SK-N-SH treated with all-trans-retinoic acid at 6 μM for 48 hours (cell line): Measurements from ENCODE around the gene DIP2B.

Source experiments
- BACH2 ChIP-seq: fragments of 250-450 bp; sonication (Bioruptor Pico); IDR thresholded peaks from 2 replicates; pipeline ENCODE4 v1.9.0; 2021; ENCODE audit warnings: mild to moderate bottlenecking, borderline replicate concordance
- CREB5 ChIP-seq: fragments of 250-450 bp; sonication (Bioruptor Pico); IDR thresholded peaks from 2 replicates; pipeline ENCODE4 v1.5.1; 2020; ENCODE audit warnings: low read depth, mild to moderate bottlenecking, moderate library complexity
- ISL1 ChIP-seq: fragments of 250-450 bp; sonication (Bioruptor Pico); IDR thresholded peaks from 2 replicates; pipeline ENCODE4 v2.1.2; 2022; ENCODE audit warnings: mild to moderate bottlenecking, moderate library complexity
- PATZ1 ChIP-seq: fragments of 250-450 bp; sonication (Bioruptor Pico); IDR thresholded peaks from 2 replicates; pipeline ENCODE4 v1.8.0; 2020; ENCODE audit warnings: mild to moderate bottlenecking, moderate library complexity, borderline replicate concordance
- RARB ChIP-seq: fragments of 250-450 bp; sonication (Bioruptor Pico); IDR thresholded peaks from 2 replicates; pipeline ENCODE4 v1.8.0; 2021; ENCODE audit warnings: mild to moderate bottlenecking, moderate library complexity
- SNAI2 ChIP-seq: fragments of 250-450 bp; sonication (Bioruptor Pico); IDR thresholded peaks from 2 replicates; pipeline ENCODE4 v1.5.0; 2020; ENCODE audit warnings: mild to moderate bottlenecking, moderate library complexity
- TOX ChIP-seq: fragments of 250-450 bp; sonication (Bioruptor Pico); IDR thresholded peaks from 2 replicates; pipeline ENCODE4 v1.8.0; 2021; ENCODE audit warnings: mild to moderate bottlenecking, moderate library complexity, borderline replicate concordance
- ZFP30 ChIP-seq: fragments of 450-650 bp; formaldehyde crosslinking; IDR thresholded peaks from 2 replicates; pipeline ENCODE4 v1.5.0; 2022; ENCODE audit warnings: mild to moderate bottlenecking, moderate library complexity
- ZNF565 ChIP-seq: fragments of 450-650 bp; formaldehyde crosslinking; conservative IDR thresholded peaks from 2 replicates; pipeline ENCODE4 v1.5.0; 2020; ENCODE audit warnings: low read depth, mild to moderate bottlenecking, moderate library complexity

GRCh38 chr12:50751948-50752721 is 247.3 kb downstream of the DIP2B start:
- no peak for TF ChIP-seq BACH2 (CRISPR knock-in tag)
- no peak for TF ChIP-seq RARB (CRISPR knock-in tag)
- no peak for TF ChIP-seq PATZ1
- no peak for TF ChIP-seq ZFP30 (CRISPR knock-in tag)
- TF ChIP-seq TOX, result no peak
- TF ChIP-seq CREB5 (CRISPR knock-in tag), result no peak
- no peak for TF ChIP-seq ZNF565 (CRISPR knock-in tag)
- TF ChIP-seq ISL1 (CRISPR knock-in tag), result no peak
- no peak for TF ChIP-seq SNAI2
